NCI-H2196 (cell line): ENCODE data around the gene ERI3.
A peak's percentile ranks its signal among the peaks of the same experiment; 100 is the strongest.
"Not testable (repeated sequence)": the region's sequence is repeated elsewhere in the genome, so short reads cannot be mapped to it uniquely, and the experiment has no call there.

Experiments used
- DNase-seq: peaks from one replicate; lab custom pipeline; 2025; ENCODE audit not compliant: unreplicated experiment; lab: John Stamatoyannopoulos, UW

Gene ERI3

GRCh38 chr1:44217809-44218410, 137.1 kb downstream of the ERI3 start:
- DNase-seq, result peak; percentile 86

GRCh38 chr1:44213222-44214112, 141.6 kb downstream of the ERI3 start, which contains the start of gene DMAP1:
DMAP1 (plus strand) TSS chr1:44213471; CDS start chr1:44213754, 283 bp downstream.
- peak; percentile 86 for DNase-seq

- no peak for DNase-seq
These were observed 142.5 kb downstream of the ERI3 start for GRCh38 chr1:44212355-44213221.

- DNase-seq, result no peak
These were observed 144.5 kb downstream of the ERI3 start for GRCh38 chr1:44210595-44210994.

GRCh38 chr1:44208226-44208625, 146.8 kb downstream of the ERI3 start:
- DNase-seq, result no peak

- DNase-seq, result not testable (repeated sequence)
These were observed 148.5 kb downstream of the ERI3 start for GRCh38 chr1:44206545-44206944.

- DNase-seq, result no peak
These were observed 154.7 kb downstream of the ERI3 start for GRCh38 chr1:44200336-44200735.

- no peak for DNase-seq
These were observed 180.4 kb downstream of the ERI3 start for GRCh38 chr1:44174630-44175029.
